Medulla oblongata (tissue), 1 donor: ENCODE measurements around the gene CCT6A.
"Not testable (repeated sequence)": the region's sequence is repeated elsewhere in the genome, so short reads cannot be mapped to it uniquely, and the experiment has no call there.

Experiments
- DNase-seq: peaks from one replicate; pipeline ENCODE4 v3.0.0-alpha.2; 2015; ENCODE audit errors: extremely low spot score

Gene CCT6A

GRCh38 chr7:56098187-56099008, 46.8 kb downstream of the CCT6A start:
- not testable (repeated sequence) for DNase-seq

- no peak for DNase-seq
Observed at GRCh38 chr7:56099653-56100052, 48.1 kb downstream of the CCT6A start.

GRCh38 chr7:56104138-56104537, 52.6 kb downstream of the CCT6A start:
- DNase-seq, result not testable (repeated sequence)

GRCh38 chr7:56105508-56105907, 53.9 kb downstream of the CCT6A start:
- no peak for DNase-seq

GRCh38 chr7:56106108-56107073, 54.8 kb downstream of the CCT6A start, which contains the start of gene CHCHD2:
TSS of gene CHCHD2 (minus strand) at chr7:56106476. CDS start at chr7:56106413, 63 bp downstream.
- DNase-seq, result peak; percentile 99

GRCh38 chr7:56107954-56108258, 56.3 kb downstream of the CCT6A start:
- no peak for DNase-seq

- no peak for DNase-seq
Observed at GRCh38 chr7:56110611-56111010, 59.0 kb downstream of the CCT6A start.

GRCh38 chr7:56112244-56112643, 60.7 kb downstream of the CCT6A start:
- DNase-seq, result not testable (repeated sequence)
